Measurements from ENCODE around the gene NIPBL.
"Not testable (repeated sequence)": the region's sequence is repeated elsewhere in the genome, so short reads cannot be mapped to it uniquely, and the experiment has no call there.

Gene NIPBL

DNA sequence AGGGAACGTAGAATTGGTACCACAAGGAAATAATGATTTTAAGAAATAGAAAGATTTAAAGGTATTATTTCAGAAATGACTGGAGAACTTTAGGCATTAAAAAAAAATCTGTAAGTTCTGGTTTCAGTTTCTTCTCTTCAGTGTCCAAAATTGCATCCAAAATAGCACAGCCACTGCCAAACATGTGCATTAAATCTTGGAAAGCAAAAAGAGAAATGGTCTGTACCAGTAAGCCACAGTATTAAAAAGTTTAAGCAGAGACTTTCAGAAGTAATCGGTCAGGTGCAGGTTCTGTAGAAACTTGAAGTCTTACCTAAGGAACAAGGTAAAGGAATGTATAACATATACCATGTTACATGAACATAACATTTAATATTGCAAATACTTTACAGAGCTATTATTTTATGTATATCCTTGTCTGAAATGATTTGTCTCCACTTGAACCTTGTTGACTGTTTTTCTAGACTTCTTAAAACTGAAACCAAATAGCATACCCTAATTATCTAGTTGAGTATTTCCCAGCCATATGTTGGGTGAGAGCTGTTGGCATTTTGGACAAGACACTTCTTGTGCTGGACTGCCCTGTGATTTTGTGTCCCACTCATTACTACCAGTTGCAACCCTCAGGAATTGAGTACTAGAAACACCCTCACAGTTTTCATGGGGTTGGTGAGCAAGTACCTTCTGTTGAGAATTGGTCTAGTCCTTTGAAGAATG is 32.1 kb downstream of the NIPBL start:
- DNase-seq, result no peak

GRCh38 chr5:36915653-36916052 is 39.1 kb downstream of the NIPBL start:
- DNase-seq, result no peak

DNA sequence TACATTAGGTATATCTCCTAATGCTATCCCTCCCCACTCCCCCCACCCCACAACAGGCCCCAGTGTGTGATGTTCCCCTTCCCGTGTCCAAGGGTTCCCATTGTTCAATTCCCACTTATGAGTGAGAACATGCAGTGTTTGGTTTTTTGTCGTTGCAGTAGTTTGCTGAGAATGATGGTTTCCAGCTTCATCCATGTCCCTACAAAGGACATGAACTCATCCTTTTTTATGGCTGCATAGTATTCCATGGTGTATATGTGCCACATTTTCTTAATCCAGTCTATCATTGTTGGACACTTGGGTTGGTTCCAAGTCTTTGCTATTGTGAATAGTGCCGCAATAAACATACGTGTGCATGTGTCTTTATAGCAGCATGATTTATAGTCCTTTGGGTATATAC is 40.0 kb downstream of the NIPBL start:
- DNase-seq, result not testable (repeated sequence)

DNA sequence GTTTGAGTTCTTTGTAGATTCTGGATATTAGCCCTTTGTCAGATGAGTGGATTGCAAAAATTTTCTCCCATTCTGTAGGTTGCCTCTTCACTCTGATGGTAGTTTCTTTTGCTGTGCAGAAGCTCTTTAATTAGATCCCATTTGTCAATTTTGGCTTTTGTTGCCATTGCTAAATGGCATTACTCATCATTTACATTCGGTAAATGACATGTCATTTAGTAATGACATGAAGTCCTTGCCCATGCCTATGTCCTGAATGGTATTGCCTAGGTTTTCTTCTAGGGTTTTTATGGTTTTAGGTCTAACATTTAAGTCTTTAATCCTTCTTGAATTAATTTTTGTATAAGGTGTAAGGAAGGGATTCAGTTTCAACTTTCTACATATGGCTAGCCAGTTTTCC is 40.8 kb downstream of the NIPBL start:
- DNase-seq, result not testable (repeated sequence)

DNA sequence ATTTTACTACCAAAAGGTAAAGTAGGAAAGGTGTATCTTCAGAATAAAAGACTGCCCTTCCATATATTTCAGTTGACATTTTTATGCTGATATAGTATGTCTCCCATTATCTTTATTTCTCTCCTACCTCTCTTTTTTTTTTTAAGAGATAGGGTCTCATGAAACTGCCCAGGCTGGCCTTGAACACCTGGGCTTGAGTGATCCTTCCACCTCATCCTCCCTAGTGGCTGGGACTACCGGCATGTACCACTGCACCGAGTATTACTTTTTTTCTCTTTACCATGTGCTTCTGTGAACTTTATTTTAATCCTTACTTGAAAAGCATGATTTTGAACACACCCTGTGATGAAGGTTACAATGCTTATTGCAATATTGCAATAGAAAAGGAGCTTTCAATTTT is 42.7 kb downstream of the NIPBL start:
- DNase-seq, result no peak

DNA sequence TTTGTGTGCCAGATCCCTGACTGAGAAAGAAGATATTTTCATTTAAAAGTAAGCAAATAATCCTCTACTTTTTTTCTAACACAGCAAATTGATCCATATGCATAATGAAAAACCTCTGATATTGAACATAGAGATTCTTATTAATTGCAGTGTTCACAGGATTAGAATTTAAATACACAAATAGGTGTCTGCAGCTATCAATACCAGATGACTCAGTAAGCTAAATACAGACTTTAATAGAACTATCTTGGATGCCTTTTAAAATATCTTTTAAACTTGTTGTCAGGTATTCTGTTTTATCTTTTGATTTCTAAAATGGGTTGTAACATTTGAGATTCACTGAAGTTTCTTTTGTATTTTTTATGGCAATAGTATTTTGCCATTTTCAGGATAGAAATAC is 43.1 kb downstream of the NIPBL start:
- DNase-seq, result no peak

DNA sequence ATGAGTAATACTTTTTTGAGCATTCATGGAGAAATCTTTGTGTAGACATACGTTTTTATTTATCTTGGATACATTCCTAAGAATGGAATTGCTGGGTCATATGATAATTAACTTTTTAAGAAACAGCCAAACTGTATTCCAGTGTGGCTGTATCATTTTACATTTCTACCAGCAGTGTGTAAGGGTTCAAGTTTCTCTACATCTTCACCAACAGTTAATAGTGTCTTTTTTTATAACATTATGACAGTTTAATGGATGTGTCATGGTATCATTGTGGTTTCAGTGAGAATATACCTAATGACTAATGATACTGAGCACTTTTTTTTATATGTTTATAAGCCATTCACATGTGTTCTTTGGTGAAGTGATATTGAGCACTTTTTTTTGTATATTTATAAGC is 52.4 kb downstream of the NIPBL start:
- peak; percentile 92 for DNase-seq

DNA sequence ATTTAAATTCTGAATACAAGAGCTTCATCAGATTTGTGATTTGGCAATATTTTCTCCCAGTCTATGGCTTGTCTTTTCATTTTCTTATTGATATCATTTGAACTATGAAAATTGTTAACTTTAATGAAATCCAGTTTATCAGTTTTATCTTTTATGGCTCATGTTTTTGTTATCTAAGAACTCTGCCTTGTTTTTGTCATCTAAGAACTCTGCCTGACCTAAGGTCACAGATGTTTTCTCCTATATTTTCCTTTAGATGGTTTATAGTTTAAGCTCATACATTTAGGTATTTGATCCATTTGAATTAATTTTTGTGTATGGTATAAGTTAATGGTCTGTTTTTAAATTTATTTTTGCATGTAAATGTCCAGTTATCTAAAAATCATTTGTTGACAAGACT is 52.9 kb downstream of the NIPBL start:
- no peak for DNase-seq

DNA sequence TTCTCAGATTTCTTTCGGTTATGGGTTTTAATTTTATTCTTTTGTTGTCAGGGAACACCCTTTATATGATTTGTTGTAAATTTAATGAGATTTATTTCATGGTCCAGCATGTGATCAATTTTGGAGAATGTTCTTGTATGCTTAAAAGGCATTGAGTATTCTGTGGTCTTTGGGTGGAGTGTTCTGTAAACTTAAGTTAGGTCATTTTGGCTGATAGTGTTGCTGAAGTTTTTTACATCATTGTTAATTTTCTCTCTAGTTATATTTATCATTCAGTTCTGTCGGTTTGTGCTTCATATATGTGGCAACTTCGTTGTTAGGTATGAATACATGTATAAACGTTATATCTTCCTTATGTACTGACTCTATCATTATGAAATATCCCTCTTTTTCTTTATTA is 55.5 kb downstream of the NIPBL start:
- DNase-seq, result no peak

- DNase-seq, result no peak
These were observed 56.1 kb downstream of the NIPBL start for GRCh38 chr5:36932699-36933098.

- no peak for DNase-seq
These were observed 58.3 kb downstream of the NIPBL start for GRCh38 chr5:36934740-36935356.

DNA sequence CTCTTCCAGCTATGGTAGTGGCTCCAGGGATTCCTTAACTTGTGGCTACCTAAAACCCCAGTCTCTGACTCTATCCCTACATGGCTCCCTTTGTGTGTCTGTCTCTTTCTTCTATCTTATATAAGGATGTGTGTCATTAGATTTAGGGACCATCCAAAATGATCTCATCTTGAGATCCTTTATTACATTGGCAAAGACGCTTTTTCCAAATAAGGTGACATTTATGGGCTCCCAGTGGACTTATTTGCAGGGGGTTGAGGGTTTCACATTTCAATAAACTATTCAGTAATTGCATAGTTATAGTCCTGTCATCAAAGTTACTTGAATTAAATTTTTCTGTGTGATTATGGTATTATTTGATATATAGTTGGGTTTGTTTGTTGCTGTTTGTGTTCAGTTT is 59.2 kb downstream of the NIPBL start:
- peak; percentile 13 for DNase-seq

- no peak for DNase-seq
These were observed 59.7 kb downstream of the NIPBL start for GRCh38 chr5:36936309-36936708.

GRCh38 chr5:36938129-36938528 is 61.6 kb downstream of the NIPBL start:
- no peak for DNase-seq

DNA sequence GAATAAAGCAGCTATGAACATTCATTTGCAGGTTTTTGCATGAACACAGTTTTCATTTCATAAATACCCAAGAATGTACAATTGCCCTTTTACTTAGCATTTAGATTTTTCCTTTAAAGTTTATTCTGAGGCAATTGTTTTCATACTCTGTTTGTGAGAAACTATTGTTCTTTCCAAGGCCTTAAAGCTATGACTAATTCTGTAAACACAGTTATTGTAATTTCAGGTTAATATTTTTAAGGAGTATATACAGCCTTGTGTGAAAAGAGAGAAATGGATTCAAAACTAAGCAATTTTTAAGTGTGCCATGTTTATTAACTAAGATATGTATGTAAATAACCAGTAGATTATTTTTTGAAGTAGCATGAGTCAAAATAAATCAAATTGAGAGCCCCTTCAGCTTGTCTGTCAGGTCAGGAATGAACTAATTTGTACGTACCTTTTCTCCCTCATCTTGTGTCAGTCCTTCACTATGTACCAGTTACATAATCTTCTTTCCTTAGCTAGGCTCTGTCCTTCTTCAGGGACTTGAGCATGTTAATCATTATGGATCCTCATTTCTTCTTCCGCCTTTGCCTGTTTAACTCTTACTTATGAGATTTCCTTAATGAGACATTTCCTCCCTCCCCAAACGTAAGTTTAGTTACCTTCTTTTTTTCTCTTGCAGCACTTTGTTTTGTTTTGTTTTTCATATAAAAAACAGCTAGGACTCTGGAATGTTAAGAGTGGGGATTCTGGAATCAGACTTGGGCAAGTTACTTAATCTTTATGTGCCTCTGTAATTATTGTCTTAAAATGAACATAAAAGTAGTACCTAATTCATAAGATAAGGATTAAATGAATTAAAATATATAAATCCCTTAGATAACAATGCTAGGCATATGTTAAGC is 63.6 kb downstream of the NIPBL start:
- DNase-seq, result no peak

DNA sequence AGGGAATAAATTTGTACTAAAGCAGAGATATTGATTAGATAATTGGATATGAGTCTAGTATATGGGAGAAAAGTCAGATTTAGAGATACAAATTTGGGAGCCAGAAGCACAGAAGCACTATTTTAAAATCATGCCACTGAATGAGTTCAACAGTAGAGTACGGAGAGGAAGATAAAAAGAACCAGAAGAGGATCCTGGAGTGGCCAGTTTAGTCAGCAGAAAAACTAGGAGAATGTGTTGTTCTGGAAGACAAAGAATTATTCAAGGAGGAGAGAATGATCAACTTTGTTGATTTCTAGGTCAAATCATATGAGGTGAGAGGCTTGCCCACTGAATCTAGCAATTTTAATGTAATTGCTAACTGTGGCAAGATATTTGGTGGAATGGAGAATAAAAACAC is 67.0 kb downstream of the NIPBL start:
- DNase-seq, result no peak

GRCh38 chr5:36944024-36944423 is 67.5 kb downstream of the NIPBL start:
- DNase-seq, result no peak

- DNase-seq, result peak; percentile 60
These were observed 68.1 kb downstream of the NIPBL start for GRCh38 chr5:36944607-36945225.

DNA sequence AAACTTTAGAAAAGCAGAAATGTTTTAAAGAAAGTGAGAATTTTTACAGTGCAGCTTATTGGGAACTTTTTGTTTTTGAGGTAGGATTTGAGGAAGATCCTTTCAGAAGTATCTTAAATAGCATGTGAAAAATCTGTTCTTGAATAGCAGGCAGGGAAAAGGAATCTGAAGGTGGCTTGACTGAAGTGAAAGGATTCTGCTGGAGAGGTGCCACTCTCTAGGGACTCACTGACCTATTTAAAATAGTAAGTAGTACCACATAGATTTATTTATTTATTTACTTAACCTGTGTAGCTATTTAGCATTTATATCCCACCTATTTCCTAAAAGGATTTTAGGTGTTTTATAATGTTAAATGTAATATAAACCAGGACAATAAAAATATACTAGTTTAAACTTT is 69.1 kb downstream of the NIPBL start:
- DNase-seq, result no peak

GRCh38 chr5:36946101-36946500 is 69.5 kb downstream of the NIPBL start:
- no peak for DNase-seq

- DNase-seq, result peak; percentile 76
These were observed 71.5 kb downstream of the NIPBL start for GRCh38 chr5:36948041-36948440.

DNA sequence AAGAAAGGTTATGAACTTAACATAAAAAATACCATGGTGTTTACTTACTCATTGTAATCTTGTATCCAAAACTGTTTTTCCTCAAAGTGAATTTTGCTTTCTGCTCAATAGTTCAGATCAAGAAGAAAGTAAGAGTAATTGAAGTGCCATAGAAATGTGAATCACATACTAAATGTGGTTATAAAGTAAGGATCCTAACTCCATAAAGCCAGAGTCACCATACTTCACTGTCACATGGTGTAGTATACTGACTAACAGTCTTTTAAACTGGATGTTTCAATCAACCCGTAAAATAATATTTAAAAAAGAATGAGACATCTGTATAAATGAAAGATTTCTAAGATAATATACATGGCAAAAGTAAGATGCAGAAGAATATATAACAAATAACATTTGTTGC is 72.1 kb downstream of the NIPBL start:
- DNase-seq, result no peak

- no peak for DNase-seq
These were observed 73.0 kb downstream of the NIPBL start for GRCh38 chr5:36949593-36949992.

All from fibroblast of skin of right quadriceps (primary cell).